HG02759 (cell line): ENCODE measurements around the gene ASPSCR1.
"Not testable (repeated sequence)": the region's sequence is repeated elsewhere in the genome, so short reads cannot be mapped to it uniquely, and the experiment has no call there.

ENCODE experiments used
- ATAC-seq: cut with Tn5 transposase; IDR thresholded peaks from one replicate; pipeline ENCODE4 v1.9.1; 2021; ENCODE audit warnings: mild to moderate bottlenecking, moderate library complexity; ENCODE audit not compliant: unreplicated experiment

The ASPSCR1 gene

DNA sequence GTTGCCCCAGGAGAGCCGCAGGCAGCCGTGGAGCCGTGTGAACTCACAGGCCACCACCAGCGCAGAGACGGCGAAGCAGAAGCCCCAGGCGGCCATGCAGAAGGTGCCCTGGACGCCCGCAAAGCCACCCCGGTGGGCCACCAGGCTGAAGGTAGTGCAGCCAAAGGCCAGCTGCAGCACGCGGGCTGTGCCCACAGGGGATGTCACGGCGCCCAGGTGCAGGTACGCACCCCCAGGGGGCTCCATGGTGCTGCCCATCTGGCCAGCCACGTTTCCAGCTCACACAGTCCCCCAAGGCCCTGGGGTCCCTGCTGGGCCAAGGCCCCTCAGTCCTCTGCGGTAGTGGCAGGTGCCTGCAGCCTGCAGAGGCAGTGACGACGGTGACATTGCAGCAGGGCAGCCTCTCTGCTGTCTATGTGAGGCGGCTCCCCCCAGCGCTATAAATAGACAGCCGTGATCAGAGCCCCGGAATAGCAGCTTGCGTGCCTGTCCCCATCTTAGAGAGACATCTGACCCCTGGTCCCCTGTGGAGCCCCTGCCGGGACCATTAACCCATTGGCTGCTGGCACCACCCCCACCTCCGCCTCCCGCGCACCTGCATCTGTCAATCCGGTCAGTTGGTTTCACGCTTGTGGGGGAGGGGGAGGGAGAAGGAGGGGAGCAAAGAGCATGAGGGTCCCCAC lies 35.8 kb upstream of the ASPSCR1 start:
- no peak for ATAC-seq

DNA sequence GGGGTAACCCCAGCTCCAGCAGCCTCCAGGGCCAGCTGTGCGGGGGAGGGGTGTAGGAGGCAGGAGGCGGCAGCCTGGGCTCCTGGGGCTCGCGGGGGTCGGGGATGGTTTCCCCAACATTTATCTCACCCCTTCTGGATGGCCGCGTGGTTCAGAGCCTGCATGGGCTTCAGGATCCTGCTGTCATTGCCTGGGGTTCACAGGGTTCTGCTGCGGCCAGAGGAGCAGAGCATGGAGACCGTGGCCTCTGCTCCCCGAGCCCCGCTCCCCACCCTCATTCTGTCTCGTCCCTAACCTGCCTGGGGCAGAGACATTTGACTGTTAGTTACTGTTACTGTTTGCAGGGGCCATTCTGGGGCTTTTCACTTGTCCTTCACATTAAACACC lies 35.3 kb upstream of the ASPSCR1 start:
- ATAC-seq, result no peak

DNA sequence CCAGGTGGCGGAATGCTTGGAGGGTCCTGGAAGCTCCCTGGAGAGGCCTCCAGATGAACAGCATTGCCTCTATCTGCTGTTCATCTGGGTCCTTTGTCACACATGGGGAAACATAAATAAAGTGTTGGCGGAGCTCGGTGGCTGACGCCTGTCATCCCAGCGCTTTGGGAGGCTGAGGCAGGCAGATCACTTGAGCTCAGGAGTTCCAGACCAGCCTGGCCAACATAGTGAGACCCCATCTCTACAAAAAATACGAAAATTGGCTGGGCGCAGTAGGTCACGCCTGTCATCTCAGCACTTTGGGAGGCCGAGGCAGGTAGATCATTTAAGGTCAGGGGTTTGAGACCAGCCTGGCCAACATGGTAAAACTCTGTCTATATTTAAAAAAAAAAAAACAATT lies 32.6 kb upstream of the ASPSCR1 start:
- no peak for ATAC-seq

DNA sequence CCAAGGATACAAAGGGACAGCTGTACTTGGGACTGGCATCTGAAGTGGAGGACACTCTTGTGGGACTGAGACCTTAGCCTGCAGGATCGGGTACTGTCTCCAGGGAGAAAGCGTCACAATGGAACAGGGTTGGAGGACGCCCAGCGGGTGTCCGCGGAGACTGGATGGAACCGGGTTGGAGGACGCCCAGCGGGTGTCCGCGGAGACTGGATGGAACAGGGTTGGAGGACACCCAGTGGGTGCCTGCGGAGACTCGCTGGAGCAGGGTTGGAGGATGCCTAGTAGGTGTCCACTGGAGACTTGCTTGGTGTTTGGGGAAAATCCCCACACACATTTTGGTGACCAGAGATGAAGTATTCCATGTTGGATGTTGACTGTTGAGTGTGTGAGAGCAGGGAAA lies 30.2 kb upstream of the ASPSCR1 start, which contains the start of gene MYADML2:
TSS of gene MYADML2 (minus strand) at position 45 of the 400 bp plus-strand sequence. CDS start 5,492 bp downstream, outside the sequence.
- ATAC-seq, result no peak

DNA sequence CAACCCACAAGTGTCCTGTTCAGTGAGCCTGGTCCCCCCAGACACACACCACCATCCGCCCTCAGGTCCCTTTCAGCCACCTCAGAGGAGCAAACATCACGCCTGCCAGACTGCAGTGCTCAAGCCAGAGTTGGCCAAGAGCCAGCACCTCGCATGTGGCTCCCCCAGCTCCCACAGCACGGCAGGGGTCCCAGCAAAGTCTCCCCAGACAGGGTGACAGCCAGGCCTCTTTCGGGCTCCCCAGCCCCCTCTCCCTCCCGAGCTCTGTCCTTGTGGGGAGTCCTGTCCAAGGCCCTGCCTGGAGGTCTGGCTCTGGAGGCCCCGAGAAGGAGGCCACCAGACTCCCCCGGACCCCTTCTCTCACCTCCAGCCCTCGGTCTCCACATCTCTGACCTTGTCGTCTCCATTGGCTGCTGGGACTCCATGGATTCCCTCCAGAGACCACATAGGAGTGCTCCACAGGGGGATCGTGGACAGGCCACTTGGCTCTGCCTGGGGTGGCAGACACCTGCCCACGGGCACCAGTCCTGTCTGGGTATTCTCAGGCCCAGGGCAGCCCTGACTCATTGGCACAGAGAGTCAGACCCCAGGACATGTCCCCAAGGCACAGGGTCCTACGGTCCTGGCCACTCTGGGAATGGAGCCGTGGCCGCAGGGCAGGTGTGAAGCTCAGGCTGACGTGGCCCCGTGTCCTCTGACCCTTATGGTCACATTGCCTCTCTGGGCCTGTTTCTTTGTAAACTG lies 28.6 kb upstream of the ASPSCR1 start:
- no peak for ATAC-seq

DNA sequence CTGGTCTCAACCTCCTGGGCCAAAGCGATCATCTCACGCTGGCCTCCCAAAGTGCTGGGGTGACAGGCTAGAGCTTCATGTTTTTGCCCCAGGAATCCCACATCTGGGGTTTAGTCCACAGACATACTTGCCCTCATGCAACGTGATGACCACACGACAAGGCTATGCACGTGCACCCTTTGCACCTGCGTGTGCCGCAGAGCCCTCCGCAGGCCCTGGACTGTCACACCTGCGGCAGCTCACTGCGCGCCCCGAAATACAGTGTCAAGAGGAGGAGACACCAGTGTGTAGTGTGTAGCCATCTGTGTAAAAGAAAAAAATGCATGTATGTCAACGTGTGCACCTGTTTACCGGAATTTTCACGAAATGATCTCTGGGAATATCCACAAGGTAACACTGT lies 26.9 kb upstream of the ASPSCR1 start:
- no peak for ATAC-seq

DNA sequence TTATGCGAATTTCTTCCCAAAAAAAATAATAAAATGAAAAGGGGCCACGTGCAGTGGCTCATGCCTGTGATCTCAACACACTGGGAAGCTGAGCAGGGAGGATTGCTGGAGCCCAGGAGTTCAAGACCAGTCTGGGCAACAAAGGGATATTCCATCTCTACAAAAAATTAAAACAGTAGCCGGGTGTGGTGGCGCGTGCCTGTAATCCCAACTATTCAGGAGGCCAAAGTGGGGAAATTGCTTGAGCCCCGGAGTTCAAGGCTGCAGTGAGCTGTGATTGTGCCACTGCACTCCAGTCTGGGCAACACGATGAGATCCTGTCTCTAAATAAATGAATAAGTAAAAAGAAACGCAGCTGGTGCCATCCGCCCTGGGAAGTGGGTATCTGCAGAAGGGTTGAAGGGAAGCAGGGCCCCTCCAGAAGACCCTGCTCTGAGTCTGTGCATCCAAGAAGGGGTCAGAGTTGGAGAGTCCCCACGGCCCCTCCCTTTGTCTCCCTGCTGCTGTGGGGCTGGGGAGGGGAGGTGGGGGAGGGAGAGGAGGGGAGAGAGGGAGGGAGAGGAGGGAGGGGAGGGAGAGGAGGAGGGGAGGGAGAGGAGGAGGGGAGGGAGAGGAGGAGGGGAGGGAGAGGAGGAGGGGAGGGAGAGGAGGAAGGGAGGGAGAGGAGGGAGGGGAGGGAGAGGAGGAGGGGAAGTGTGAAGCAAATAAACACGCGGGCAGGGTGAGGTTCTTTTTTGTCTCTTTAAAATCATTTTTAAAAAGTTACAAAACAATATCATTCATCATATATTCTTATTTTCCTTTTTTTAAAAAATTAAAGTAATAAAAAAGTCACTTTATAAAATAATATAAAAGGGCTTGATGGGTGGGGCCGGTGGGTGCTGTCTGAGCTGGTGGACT lies 25.4 kb upstream of the ASPSCR1 start:
- no peak for ATAC-seq

DNA sequence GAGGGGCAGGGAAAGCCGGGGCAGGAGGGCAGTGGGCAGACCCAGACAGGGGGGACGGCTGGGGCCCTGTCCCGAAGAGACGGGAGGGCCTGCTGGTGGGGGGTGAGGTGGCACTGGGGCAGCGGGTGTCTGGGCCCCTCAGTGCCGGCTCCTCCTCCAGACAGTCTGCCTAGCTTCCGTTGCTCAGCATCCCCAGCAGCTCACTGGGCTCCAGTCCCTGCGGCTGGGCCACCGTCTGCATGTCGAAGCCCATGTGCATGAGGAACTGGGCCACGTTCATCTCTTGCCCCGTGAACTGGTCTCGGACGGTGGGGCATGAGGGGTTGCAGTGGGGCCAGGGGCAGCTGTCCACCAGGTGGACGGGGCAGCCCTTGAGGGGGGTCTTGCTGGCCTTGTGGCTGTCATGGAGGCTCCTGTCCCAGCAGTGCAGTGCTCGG lies 24.6 kb upstream of the ASPSCR1 start:
- ATAC-seq, result no peak

DNA sequence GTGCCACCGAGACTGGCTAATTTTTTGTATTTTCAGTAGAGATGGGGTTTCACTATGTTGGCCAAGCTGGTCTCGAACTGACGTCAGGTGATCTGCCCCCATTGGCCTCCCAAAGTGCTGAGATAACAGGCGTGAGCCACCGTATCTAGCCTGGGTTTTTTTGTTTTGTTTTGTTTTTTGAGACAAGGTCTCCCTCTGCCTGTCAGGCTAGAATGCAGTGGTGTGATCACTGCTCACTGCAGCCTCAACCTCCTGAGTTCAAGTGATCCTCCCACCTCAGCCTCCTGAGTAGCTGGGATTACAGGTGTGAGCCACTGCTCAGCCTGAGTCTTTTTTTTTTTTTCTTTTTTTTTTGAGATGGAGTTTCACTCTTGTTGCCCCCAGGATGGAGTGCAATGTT lies 24.0 kb upstream of the ASPSCR1 start:
- ATAC-seq, result not testable (repeated sequence)

DNA sequence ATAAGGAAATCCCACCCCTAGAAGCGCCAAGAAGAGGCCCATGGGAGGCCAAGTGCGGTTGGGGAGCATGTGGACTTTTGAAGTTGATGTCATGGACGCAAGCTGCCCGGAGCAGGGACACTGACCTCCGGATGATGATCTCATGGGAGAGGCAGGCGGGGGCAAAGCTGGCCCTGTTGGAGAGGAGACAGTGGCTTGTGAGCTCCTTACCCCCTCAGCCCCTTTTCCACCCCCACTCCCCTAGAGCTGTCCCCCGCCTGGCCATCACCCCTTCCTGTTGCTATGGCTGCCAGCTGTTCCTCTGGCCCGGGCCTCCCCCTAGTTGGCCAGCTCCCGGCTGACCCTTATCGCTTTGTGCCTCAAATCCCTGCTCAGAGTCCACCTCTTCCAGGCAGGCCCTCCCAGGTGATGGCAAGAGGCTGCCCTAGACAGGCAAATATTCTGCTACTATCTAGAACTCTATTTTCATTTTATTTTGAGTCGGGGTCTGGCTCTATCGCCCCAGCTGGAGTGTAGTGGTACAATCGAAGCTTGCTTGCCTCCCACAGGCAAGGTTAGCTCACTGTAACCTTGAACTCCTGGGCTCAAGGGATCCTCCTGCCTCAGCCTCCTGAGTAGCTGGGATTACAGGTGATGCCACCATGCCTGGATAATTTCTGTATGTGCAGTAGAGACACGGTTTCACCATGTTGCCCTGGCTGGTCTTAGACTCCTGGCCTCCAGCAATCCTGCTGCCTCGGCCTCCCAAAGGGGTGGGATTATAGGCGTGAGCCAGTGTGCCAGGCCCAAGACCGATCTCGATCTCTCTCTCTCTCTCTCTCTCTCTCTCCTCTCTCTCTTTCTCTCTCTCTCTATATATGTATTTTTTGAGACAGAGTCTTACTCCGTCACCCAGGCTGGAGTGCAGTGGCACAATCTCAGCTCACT lies 23.0 kb upstream of the ASPSCR1 start:
- ATAC-seq, result no peak

DNA sequence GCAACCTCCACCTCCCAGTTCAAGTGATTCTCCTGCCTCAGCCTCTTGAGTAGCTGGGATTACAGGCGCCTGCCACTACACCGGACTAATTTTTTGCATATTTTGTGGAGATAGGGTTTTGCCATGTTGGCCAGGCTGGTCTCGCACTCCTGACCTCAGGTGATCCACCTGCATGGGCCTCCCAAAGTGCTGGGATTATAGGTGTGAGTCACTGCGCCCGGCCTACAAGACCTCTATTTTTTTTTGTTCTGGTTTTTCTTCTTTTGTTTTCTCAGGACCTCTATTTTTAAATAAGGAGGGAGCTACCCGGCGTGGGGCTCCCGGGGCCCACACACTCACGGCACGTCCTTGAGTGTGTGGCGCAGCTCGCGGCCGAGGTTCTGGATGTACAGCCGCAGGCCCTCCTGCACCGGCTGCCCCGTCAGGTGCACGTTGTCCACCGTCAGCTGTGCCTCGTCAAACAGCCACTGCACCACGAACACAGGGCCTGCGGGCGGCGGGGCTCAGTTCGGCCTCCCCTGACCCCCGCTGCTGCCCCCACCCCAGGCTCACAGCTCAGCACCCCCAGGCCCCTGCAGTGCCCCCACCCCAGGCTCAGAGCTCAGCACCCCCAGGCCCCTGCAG lies 22.3 kb upstream of the ASPSCR1 start:
- no peak for ATAC-seq

DNA sequence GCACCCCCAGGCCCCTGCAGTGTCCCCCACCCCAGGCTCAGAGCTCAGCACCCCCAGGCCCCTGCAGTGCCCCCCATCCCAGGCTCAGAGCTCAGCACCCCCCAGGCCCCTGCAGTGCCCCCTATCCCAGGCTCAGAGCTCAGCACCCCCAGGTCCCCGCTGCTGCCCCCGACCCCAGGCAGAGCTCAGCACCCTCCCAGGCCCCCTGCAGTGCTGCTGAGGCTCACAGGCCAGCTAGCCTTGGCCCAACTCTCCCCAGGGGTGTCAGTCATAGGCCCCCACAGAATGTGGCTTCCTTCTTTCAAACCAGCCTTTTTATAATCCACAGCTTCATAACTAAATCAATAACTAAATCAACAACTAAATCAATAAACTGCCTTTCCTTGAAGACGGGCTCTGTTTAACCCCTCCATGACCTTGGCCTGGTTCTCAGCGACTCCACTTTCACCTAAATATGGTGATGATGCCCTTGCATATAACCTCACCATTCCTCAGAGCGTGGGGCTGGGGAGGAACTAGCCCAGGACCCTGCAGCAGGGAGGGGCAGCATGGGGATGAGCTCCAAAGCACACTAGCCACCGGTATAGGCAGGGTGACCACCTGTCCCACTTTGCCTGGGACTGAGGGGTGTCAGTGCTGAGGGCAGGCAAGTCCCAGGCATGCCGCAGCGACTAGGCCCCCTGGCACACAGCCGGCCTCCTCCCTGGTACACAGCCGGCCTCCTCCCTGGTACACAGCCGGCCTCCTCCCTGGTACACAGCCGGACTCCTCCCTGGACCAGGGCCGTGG lies 21.5 kb upstream of the ASPSCR1 start:
- ATAC-seq, result no peak

DNA sequence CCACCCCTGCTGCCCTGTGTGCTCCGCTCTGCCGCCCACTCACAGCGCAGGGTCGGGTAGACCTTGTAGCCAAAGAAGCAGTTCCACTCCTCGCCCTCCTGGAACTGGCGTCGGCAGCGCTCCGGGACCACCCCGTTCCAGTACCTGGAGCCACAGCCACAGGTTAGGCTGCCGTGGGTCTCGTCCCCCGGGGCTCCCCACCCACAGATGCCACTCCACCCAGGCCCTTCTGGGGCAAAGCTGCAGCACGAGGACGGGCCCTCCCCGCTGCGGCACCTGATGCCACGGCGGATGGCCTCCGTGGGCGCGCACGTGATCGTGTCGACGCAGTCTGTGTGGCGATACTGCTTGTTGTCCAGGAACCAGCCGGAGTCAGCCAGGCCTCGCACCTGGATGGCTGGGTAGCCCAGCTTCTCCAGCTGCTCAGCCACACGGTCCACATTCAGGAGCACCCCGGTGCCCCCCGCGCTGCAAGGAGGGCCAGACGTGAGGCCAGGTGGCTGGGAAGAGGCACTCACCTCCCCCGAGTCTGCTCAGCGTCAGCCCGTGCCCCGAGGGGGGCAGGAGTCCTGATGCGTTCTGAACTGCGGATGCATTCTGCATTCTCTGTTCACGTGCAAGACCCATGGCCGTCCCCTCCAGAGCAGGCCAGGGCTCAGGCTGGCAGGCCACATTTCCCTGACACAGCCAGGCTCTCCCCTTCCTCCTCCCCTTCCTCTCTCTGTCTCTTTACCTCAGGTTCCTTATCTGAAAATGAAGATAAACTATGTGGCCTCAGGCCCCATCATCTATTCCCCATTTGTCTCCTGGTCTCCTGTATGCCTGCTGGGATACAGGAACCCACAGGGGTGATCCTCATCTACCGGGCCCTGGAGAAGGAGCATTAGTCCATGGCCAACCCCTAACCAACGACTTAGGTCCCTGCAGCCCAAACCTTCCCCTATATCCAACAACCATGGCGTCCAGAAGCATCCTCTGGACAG lies 20.5 kb upstream of the ASPSCR1 start:
- ATAC-seq, result no peak

DNA sequence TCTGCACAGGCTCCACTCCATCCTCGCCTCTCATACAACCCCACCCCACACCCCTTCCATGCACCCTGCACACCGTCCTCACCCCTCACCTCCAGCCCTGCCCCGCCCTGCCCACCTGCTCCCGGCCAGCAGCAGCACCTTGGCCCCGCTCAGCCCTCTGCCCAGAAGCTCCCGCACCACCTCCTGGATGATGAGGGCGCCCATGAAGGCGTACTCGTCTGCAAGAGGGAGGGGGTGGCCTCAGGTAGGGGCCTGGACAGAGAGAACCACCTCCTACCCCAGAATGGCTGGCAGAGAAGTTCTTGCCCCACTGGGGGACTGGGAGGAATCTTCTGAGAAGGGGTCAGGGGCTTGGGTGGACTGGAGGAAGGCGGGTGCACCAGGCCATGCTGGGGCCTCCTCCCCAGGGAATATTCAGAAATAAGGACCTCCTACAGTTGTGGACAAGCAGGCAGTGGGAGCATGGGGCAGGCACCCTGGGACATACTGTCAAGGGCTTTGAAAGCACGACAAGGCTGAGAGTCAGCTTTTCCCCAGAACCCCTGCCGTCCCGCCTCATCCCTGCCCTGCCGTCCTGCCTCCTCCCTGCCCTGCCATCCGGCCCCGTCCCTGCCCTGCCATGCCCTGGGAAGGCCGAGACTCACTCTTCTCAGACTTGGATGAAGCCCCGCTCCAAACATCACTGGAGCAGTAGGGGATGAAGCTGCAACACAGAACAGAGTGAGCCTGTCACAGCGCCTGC lies 19.6 kb upstream of the ASPSCR1 start:
- ATAC-seq, result no peak

DNA sequence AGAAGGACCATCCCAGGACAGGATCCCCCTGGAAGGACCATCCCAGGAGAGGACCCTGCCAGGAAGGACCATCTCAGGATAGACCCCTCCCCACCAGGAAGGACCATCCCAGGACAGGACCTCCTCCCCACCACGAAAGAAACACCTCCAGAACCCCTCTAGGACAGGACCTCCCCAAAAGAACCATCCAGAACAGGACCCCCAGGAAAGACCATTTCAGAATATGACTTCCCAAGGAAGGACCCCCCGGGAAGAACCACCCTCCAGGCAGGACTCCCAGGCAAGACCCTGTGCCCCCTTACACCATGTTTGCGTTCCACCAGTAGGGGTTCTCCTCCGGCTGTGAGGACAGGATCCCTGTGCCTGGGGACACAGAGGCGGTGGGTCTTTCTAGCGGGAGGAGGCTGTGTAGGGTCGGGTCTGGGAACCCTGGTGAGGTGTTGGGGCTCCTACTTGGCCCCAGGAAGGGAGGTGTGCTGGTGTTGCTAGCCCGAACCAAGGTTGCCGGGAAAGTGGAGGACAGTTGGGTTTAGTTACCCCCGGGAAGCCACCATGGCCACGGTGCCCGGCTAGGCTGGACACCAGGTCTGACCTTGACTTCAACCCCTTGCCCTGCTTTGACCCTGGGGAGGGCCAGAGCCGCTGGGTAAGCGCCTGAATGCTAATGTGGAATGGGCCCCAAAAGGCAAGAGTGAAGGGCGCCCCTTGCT lies 18.6 kb upstream of the ASPSCR1 start:
- ATAC-seq, result no peak

DNA sequence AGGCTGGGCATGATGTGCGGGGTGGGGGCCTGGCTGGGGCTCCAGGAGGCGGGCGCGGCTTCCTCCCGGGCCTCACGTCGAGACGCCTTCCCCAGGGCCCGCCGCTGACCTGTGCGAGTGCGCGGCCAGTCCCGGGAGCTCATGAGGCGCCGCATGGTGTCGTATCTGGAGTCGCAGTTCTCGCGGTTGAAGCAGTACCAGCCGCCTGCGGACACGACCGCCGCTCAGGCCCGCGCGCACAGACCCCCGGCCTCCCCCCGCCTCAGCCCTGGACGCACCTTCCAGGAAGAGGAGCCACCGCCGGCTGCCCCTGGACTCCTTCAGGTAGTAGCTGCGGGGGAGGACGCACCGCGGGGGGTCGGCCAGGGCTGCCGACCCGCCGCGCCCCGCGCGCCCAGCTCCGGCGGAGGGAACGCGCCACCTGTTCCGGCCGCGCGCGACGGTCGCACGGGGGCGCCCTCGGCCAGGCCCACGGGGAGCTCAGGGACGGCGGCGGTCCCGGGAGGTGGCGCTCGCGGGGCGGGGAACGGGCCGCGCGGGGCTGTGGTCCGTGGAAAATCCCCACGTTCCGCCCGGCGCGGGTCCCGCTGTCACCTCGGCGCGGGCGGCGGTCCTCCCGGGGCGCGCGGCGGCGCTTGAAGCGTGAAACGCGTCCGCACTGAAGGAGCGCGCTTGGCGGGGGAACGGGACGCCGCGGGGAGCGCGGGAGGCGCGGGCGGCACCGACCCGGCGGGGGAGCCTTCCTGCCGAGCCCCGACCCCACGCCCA lies 17.9 kb upstream of the ASPSCR1 start:
- peak; percentile 72 for ATAC-seq
